AG04450 (cell line): ENCODE results near the gene PLEKHA3. TPM values are rescaled to one million over a fixed set of nuclear protein-coding genes. Genes with fewer than 3 reads are reported as not detected.

Experiments used
- CTCF ChIA-PET: fragments of 300-600, 350-600 bp; formaldehyde crosslinking; extraction: SDS; loops from one replicate; lab custom pipeline; 2022; ENCODE audit warnings: antibody characterized with exemption, inconsistent platforms; lab: Charles Lee
- POLR2A ChIA-PET: fragments of 350-600 bp; formaldehyde crosslinking; extraction: SDS; loops from one replicate; lab custom pipeline; 2021; ENCODE audit warnings: antibody characterized with exemption, inconsistent platforms; lab: Yijun Ruan, JAX
- DNase-seq: peaks from one replicate; pipeline ENCODE4 v3.0.0-alpha.2; 2011; ENCODE audit warnings: low read depth, low spot score
- H3K27ac ChIP-seq: one replicate; pipeline ENCODE4 v1.5.1; 2012; ENCODE audit warnings: low read depth, low read length, control low read depth
- H3K27me3 ChIP-seq: one replicate; pipeline ENCODE4 v1.6.0; 2012; ENCODE audit warnings: low read length; ENCODE audit not compliant: control insufficient read depth, insufficient read depth
- H3K4me3 ChIP-seq: 2 replicates; pipeline ENCODE4 v1.5.1; 2011; ENCODE audit warnings: mild to moderate bottlenecking, low read depth, low read length, control low read depth
- H3K9me3 ChIP-seq: 2 replicates; pipeline ENCODE4 v1.5.1; 2012; ENCODE audit warnings: low read length; ENCODE audit not compliant: control insufficient read depth, insufficient read depth
- polyA plus RNA-seq: library from polyadenylated mRNA; depleted of rRNA; stranded (reverse); fragments of >200 nt; gene quantifications from 2 replicates; pipeline ENCODE4 v1.2.3, GENCODE V29; 2011
- TF ChIP-seq, protein P1 (sequence below): IDR thresholded peaks from 2 replicates; pipeline ENCODE4 v1.5.1; 2011; ENCODE audit warnings: low read depth, low read length, control low read depth, inconsistent platforms

Gene PLEKHA3
- polyA plus RNA-seq, 1 experiment = 28.2 TPM

DNA sequence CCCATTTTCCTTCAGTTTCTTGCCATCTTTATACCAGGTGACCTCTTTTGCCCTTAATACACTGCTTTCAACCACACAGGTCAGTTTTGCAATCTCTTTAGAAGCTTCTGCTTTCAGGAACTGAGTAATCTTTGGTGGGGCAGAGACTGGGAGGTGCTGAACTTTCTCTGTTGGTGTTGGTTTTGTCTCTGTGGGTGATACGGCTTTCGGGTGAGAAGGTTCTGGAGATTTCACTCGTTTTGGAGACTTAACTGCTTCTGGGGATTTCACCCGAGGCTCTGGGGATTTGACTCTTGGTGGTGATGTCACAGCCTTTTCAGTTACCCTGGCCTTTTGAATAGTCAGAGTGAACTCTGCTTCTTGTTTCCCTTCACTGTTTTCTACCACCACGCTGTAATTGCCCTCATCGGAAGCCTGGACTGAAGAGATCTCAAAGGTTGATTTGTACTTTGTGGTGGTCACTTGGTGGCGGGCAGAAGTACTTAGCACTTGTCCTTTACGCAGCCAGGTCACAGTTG, 50.4 kb downstream of the PLEKHA3 start:
- no peak for DNase-seq
- H3K27me3 ChIP-seq = no peaks in the 10 kb centered on the region
- CTCF ChIA-PET = no interaction called here
- H3K9me3 ChIP-seq = no peaks in the 10 kb centered on the region
- TF ChIP-seq, protein P1, sequence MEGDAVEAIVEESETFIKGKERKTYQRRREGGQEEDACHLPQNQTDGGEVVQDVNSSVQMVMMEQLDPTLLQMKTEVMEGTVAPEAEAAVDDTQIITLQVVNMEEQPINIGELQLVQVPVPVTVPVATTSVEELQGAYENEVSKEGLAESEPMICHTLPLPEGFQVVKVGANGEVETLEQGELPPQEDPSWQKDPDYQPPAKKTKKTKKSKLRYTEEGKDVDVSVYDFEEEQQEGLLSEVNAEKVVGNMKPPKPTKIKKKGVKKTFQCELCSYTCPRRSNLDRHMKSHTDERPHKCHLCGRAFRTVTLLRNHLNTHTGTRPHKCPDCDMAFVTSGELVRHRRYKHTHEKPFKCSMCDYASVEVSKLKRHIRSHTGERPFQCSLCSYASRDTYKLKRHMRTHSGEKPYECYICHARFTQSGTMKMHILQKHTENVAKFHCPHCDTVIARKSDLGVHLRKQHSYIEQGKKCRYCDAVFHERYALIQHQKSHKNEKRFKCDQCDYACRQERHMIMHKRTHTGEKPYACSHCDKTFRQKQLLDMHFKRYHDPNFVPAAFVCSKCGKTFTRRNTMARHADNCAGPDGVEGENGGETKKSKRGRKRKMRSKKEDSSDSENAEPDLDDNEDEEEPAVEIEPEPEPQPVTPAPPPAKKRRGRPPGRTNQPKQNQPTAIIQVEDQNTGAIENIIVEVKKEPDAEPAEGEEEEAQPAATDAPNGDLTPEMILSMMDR = no peak
- H3K4me3 ChIP-seq = no peak overlapping the region
- H3K27ac ChIP-seq = no peak overlapping the region
- POLR2A ChIA-PET = no interaction called here

DNA sequence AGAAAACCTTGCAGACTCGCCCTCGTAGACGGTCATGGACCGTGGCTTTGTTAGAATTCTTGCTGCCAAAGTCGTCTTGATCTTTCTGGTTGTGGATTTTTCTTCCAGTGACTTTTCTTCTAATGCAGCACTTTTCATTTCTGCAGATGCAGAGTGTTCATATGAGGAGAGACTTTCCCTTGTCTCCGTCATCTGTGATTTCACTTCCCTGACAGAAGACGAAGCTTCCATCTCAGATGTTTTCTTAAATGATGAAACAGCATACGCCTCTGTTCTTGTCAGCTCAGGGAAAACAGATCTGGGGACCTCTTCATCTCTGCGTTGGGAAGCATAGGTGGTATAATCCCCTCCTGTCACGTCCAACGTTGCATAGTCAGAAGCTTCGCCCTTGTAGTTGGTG, 50.9 kb downstream of the PLEKHA3 start:
- Histone ChIP-seq H3K27ac (no peak overlapping the region), H3K9me3 (no peaks in the 10 kb centered on the region), H3K4me3 (no peak overlapping the region), H3K27me3 (no peaks in the 10 kb centered on the region)
- TF ChIP-seq, protein P1 = no peak
- POLR2A ChIA-PET = no interaction called here
- DNase-seq = no peak
- CTCF ChIA-PET = no interaction called here

DNA sequence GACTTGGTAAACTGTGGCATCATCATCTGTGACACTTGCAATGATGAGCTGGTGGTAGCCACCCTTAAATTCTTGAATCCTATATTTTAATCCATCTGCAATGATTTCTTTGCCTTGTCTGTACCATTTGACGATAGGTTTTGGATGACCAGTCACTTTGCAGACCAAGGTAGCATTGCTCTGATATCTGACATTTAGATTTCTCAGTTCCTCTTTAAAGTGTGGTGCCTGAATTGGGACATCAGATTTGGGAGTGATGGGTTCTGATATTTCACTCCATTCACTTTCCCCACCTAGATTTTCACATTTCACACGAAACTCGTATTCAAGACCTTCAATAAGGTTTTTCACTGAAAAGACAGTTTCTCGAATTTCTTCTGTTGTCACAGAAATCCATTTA, 55.8 kb downstream of the PLEKHA3 start:
- TF ChIP-seq, protein P1 = no peak
- no peak overlapping the region for H3K4me3 ChIP-seq
- ChIA-PET CTCF (interaction anchor here (1.2 kb wide), 1 partner anchor 12 kb away, joined by 3 read pairs; no protein-coding TSS in a partner anchor), POLR2A (no interaction called here)
- no peak overlapping the region for H3K27ac ChIP-seq
- no peak for DNase-seq
- no peaks in the 10 kb centered on the region for H3K27me3 ChIP-seq
- H3K9me3 ChIP-seq = no peaks in the 10 kb centered on the region

DNA sequence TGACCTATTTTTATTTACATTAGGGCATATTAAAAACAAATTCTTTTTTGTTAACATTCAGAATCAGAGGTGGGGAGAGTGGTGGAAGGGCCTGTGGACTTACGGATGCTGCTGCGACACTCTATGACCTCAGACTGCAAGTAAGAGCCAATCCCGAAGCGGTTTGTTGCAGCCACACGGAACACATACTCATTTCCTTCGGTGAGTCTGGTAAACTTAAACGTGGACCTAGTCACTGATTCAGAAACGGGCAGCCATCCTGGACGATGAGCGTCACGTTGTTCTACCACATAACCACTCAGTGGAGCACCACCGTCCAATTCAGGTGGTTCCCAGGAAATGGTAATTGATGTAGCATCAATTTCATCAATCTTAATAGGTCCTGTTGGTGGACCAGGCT, 61.9 kb downstream of the PLEKHA3 start:
- DNase-seq = no peak

DNA sequence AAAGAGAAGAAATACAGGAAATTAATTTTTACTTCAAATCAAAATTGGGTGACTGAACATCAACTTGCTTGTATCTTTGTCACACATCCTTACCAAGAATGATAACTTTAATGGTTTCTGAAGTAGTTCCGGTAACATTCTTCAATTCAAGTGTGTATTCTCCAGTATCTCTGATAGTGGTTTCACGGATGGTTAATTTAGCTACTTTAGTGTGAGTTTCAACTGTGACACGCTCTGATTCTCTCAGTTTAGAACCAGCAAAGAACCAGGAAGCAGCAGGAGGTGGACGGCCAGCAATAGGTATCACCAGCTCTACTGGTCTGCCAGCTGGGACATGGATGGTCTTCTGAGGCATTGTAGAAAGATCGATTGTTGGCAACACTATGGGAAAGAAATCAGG, 62.3 kb downstream of the PLEKHA3 start:
- no peak for DNase-seq
- H3K9me3 ChIP-seq = no peaks in the 10 kb centered on the region
- no peak overlapping the region for H3K4me3 ChIP-seq
- POLR2A ChIA-PET = no interaction called here
- TF ChIP-seq, protein P1 = no peak
- CTCF ChIA-PET = no interaction called here
- H3K27me3 ChIP-seq = no peaks in the 10 kb centered on the region
- no peak overlapping the region for H3K27ac ChIP-seq

More for the DNA sequence above, 61.9 kb downstream of the PLEKHA3 start:
- CTCF ChIA-PET = no interaction called here
- no peaks in the 10 kb centered on the region for H3K9me3 ChIP-seq
- H3K4me3 ChIP-seq = no peak overlapping the region
- TF ChIP-seq, protein P1 = no peak
- no peak overlapping the region for H3K27ac ChIP-seq
- POLR2A ChIA-PET = no interaction called here
- no peaks in the 10 kb centered on the region for H3K27me3 ChIP-seq
